Urinary bladder (tissue), 2 donors: ENCODE results near the gene LZTR1. TPM values are rescaled to one million over a fixed set of nuclear protein-coding genes. Genes with fewer than 3 reads are reported as not detected.

Experiments used
- polyA plus RNA-seq: library from polyadenylated mRNA; stranded (reverse); fragments of 200-250 nt; gene quantifications from one replicate; pipeline ENCODE4 v1.2.3, GENCODE V29; 2013
- small RNA-seq: library from RNA; depleted of rRNA; stranded (forward); fragments of <200 nt; gene quantifications from one replicate; pipeline ENCODE3, GENCODE V24; 2014
- total RNA-seq: library from RNA; depleted of rRNA; stranded (reverse); fragments of >200 nt; gene quantifications from one replicate; pipeline ENCODE4 v1.2.3, GENCODE V29; 2014
- donor health status: healthy.

LZTR1 gene
- total and polyA plus RNA-seq, 2 donors = 42.8 to 48.1 TPM

Small RNA genes lying within 50 kb of the gene (small RNA-seq; reads per million reads assigned to genes)
- not detected for gene MIR649

Other genes with a start within 250 kb of the LZTR1 start
- 0.16 TPM for gene SERPIND1, start 208.2 kb upstream of the LZTR1 start, total RNA-seq
- 1.2 TPM for gene SERPIND1, start 208.2 kb upstream of the LZTR1 start, polyA plus RNA-seq
- 37.1 TPM for gene PI4KA, start 123.5 kb upstream of the LZTR1 start, total RNA-seq
- 50.9 TPM for gene PI4KA, start 123.5 kb upstream of the LZTR1 start, polyA plus RNA-seq
- 7.9 TPM for gene SNAP29, start 123.3 kb upstream of the LZTR1 start, total RNA-seq
- gene SNAP29, start 123.3 kb upstream of the LZTR1 start, polyA plus RNA-seq = 22.0 TPM
- gene CRKL, start 64.9 kb upstream of the LZTR1 start, total RNA-seq = 41.8 TPM
- 34.8 TPM for gene CRKL, start 64.9 kb upstream of the LZTR1 start, polyA plus RNA-seq
- 0.53 TPM for gene AIFM3, start 15.0 kb upstream of the LZTR1 start, total RNA-seq
- 2.8 TPM for gene AIFM3, start 15.0 kb upstream of the LZTR1 start, polyA plus RNA-seq
- 17.3 TPM for gene THAP7, start 19.8 kb downstream of the LZTR1 start, total RNA-seq
- 55.0 TPM for gene THAP7, start 19.8 kb downstream of the LZTR1 start, polyA plus RNA-seq
- 0.74 TPM for gene P2RX6, start 32.9 kb downstream of the LZTR1 start, total RNA-seq
- gene P2RX6, start 32.9 kb downstream of the LZTR1 start, polyA plus RNA-seq = 0.96 TPM
- 0.42 TPM for gene SLC7A4, start 50.3 kb downstream of the LZTR1 start, total RNA-seq
- gene SLC7A4, start 50.3 kb downstream of the LZTR1 start, polyA plus RNA-seq = 1.2 TPM
- not detected for gene LRRC74B, start 63.6 kb downstream of the LZTR1 start, total RNA-seq
- gene LRRC74B, start 63.6 kb downstream of the LZTR1 start, polyA plus RNA-seq = not detected